Astrocyte of the spinal cord (primary cell): ENCODE data around the gene MYH7.
"Not testable (repeated sequence)": the region's sequence is repeated elsewhere in the genome, so short reads cannot be mapped to it uniquely, and the experiment has no call there.

Experiments
- DNase-seq: peaks from one replicate; pipeline ENCODE4 v3.0.0; 2011; ENCODE audit warnings: low read depth, low spot score
- H3K4me3 ChIP-seq: 2 replicates; pipeline ENCODE4 v1.5.1; 2011; ENCODE audit warnings: low read depth, mild to moderate bottlenecking, low read length, moderate library complexity
- in situ Hi-C: cut with HindIII; loops from 2 replicates; pipeline ENCODE4 v1.10.0; 2017; ENCODE audit warnings: low sequenced_read_pairs
- TF ChIP-seq, protein P1 (sequence below): IDR thresholded peaks from 2 replicates; pipeline ENCODE4 v1.5.1; 2012; ENCODE audit warnings: low read depth, mild to moderate bottlenecking, low read length, inconsistent platforms

Gene MYH7

DNA sequence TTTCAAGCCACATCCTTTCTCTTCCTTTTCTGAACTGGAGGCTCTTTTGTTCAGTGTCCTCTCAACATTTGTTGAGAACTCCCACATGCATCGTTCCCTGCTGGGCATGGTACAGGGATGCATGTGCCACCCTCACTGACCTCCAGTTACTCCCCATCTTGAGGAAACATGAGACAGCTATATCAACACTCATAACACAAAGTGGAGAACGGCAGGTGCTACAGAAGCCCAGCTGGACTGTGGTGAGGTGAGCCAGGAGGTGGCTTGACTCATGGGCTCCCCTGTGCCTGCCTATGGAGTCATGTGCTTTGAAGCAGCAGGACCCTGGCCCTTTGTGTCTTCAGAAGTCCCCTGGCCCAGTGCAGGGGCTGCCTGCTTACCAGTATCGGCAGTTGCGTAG lies 37.1 kb downstream of the MYH7 start:
- H3K4me3 ChIP-seq, result no peak overlapping the region
- TF ChIP-seq, protein P1, sequence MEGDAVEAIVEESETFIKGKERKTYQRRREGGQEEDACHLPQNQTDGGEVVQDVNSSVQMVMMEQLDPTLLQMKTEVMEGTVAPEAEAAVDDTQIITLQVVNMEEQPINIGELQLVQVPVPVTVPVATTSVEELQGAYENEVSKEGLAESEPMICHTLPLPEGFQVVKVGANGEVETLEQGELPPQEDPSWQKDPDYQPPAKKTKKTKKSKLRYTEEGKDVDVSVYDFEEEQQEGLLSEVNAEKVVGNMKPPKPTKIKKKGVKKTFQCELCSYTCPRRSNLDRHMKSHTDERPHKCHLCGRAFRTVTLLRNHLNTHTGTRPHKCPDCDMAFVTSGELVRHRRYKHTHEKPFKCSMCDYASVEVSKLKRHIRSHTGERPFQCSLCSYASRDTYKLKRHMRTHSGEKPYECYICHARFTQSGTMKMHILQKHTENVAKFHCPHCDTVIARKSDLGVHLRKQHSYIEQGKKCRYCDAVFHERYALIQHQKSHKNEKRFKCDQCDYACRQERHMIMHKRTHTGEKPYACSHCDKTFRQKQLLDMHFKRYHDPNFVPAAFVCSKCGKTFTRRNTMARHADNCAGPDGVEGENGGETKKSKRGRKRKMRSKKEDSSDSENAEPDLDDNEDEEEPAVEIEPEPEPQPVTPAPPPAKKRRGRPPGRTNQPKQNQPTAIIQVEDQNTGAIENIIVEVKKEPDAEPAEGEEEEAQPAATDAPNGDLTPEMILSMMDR, result no peak
- in situ Hi-C loops, result no loop called here
- no peak for DNase-seq

DNA sequence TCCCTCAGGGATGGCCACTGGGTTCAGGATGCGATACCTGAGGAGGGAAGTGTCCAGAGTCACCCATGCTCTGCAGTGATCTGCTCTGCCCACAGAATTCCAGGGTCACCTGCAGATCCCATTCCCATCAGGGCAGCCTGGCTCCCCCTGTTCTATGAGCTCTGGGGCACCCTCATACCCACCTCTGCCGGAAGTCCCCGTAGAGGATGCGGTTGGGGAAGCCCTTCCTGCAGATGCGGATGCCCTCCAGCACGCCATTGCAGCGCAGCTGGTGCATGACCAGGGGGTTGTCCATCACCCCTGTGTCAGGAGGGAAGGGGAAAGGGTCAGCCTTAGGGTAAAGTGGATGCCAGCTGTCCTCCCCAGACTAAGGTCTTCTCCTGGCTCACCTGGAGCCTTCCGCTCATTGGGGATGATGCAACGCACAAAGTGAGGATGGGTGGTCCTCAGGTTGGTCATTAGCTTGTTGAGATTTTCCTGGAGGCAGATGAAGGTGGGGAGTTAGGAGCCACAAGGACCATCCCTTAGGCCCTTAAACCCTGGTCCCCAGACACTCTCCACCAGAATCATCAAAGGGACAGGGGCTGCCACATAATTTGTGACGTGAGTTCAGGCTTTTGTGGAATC lies 38.6 kb downstream of the MYH7 start:
- in situ Hi-C loops, result no loop called here
- no peak overlapping the region for H3K4me3 ChIP-seq
- TF ChIP-seq, protein P1, result no peak
- DNase-seq, result no peak

DNA sequence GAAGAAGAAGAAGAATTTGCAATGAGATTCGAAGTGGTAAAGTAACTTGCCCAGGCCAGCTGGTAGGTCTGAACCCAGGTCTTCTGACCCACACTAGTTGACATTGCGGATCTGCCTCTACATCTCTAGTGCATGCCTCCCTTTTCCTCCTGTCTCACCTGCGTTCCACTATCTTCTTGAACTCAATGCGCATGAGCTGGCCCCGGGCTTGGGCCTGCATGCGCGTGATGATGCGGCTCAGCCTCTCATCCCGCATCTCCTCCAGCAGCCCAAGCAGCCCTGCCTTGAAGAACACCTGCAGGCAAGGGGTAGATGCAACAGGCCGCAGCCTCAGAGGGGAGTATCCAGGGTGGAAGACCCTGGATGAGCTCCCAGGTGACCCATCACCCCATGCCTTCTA lies 39.3 kb downstream of the MYH7 start:
- no peak overlapping the region for H3K4me3 ChIP-seq
- TF ChIP-seq, protein P1, result no peak
- in situ Hi-C loops, result no loop called here
- no peak for DNase-seq

DNA sequence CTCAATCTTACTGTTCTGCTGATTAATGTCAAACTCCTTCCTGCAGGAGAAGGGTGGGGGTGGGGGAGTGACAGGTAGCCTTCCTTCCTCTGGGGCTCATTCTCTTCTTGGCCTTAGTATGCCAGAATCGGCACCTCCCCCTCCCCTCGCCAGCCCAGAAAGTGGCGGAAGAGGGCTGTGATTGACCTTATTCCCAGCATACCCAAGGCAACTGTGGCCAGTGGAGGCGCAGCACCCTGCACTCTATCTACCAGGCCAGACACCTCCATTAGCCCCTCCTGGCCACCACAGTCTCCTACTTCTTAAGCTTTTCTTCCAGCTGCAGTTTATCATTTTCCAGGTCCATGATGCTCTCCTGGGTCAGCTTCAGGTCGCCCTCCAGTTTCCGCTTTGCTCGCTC lies 42.8 kb downstream of the MYH7 start:
- DNase-seq, result no peak
- no peak overlapping the region for H3K4me3 ChIP-seq
- in situ Hi-C loops, result no loop called here
- TF ChIP-seq, protein P1, result no peak

DNA sequence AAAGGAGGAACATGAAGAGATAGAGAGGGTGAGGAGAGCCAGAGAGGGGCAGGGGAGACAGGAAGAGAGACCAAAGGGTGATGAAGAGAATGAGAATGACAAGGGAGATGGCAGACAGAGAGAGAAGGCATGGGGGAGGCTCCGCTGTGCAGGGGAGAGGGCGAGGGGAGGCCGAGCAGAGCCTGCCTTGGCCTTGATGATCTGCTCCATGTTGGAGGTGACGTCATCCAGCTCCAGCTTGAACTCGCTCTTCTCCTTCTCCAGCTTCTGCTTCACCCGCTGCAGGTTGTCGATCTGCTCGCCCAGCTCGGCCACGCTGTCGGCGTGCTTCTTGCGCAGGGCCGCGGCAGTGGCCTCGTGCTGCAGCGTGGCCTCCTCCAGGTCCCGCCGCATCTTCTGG lies 45.6 kb downstream of the MYH7 start:
- in situ Hi-C loops, result not testable (repeated sequence)

DNA sequence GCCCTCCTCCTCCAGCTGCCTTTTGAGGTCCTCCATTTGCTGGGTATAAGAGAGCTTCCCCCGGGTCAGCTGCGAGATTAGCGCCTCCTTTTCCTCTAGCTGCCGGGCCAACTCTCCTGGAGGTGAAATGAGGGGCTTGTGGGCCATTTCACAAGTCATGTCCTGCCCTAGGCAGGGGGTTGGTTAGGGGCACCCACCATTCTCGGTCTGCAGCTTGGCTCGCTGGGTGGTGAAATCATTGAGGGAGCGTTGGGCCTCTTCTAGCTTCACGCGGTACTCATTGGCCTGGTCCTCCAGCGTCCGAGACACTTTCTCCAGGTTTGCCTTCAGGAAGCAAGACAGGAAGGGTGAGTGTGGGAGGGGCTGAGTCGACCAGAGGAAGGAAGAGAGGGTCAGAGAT lies 46.1 kb downstream of the MYH7 start:
- TF ChIP-seq, protein P1, result no peak
- in situ Hi-C loops, result no loop called here
- H3K4me3 ChIP-seq, result no peak overlapping the region
- DNase-seq, result no peak

More for the DNA sequence above, 45.6 kb downstream of the MYH7 start:
- DNase-seq, H3K4me3 ChIP-seq: not testable (repeated sequence)

DNA sequence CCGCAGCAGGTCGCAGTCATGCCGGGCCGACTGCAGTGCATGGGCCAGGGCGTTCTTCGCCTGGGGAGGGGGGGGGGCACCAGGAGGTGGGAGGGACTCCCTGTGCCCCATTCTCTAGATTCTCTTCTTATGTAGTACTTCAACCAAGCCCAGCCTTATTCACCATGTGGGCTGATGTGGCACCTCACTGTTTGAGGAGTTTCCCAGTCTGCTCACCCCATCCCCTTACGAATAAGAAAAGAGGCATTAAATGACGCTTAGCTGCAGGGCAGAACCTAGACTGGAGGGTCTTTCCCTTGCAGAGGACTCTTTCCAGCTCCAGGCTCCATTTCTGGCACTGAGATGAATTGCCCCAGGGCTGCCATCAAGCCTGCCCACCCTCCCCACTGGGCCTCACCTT lies 46.5 kb downstream of the MYH7 start:
- no peak overlapping the region for H3K4me3 ChIP-seq
- no peak for DNase-seq
- TF ChIP-seq, protein P1, result no peak
- in situ Hi-C loops, result no loop called here
